GM19324 (cell line): ENCODE results near the gene MIPOL1.
"Not testable (repeated sequence)": the region's sequence is repeated elsewhere in the genome, so short reads cannot be mapped to it uniquely, and the experiment has no call there.

Experiments
- ATAC-seq: cut with Tn5 transposase; IDR thresholded peaks from one replicate; pipeline ENCODE4 v1.9.1; 2021; ENCODE audit warnings: mild to moderate bottlenecking, moderate library complexity; ENCODE audit not compliant: unreplicated experiment, low FRiP score

The MIPOL1 gene, protein sequence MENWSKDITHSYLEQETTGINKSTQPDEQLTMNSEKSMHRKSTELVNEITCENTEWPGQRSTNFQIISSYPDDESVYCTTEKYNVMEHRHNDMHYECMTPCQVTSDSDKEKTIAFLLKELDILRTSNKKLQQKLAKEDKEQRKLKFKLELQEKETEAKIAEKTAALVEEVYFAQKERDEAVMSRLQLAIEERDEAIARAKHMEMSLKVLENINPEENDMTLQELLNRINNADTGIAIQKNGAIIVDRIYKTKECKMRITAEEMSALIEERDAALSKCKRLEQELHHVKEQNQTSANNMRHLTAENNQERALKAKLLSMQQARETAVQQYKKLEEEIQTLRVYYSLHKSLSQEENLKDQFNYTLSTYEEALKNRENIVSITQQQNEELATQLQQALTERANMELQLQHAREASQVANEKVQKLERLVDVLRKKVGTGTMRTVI

DNA sequence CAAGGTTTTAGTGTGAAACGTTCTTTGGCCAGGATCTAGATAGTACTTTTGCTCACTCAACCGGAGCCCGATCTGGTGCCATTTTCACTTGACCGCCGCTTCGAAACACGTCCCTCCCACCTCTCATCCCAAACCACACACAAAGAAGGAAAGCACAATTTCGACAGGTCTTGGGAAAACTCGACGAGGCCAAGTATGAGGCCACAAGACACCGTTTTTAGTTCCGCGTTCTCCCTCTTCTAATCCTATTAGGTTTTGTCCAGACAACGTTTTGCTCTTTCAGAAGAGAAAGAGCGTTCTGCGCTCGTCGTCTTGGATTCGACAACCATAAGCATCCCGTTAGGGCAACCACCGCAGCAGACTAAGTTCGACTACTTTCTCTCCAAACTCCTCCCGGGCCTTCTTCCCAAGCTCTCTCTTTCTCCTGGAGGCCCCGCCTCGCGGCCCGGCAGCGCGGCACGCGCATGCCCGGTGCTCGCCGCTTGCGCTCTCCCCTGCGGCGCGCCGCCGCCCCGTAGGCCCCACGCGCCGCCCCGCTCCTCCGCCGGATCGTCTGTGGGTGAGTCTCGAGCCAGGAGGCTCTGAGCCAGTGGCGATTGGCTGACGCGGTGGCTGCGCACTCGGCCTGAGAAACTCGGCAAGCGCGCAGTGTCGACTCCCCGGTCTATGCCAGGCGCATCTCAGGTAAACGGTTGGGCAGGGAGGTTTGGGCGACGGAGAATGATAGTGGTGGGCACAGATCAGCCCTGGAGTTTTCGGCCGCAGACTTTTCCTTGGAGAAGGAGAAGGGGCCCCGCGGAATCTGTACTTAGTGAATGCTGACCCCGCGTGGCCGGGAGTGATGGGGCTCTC, at the start of gene MIPOL1:
TSS of gene MIPOL1 (plus strand) at position 517 of the 852 bp plus-strand sequence. CDS start 49,952 bp downstream, outside the sequence.
- no peak for ATAC-seq

DNA sequence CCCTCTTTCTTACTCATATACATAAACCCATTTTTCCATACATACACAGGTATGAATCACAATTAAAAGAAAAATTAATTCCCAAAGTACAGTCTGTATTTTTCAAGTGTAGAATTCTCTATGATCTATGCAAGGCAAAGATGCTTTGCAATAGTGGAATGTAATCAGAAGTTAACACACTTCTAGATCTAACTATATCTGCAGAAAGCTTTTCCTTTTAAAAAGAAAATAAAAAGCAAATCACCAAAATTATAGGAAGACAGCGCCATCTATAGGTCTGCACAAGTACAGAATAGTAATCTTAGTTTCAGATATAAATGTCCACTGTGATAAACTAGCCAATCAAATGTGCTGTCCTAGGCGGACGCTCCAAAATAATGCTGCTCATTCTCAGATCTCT, 47.3 kb upstream of the MIPOL1 start:
- ATAC-seq = no peak

DNA sequence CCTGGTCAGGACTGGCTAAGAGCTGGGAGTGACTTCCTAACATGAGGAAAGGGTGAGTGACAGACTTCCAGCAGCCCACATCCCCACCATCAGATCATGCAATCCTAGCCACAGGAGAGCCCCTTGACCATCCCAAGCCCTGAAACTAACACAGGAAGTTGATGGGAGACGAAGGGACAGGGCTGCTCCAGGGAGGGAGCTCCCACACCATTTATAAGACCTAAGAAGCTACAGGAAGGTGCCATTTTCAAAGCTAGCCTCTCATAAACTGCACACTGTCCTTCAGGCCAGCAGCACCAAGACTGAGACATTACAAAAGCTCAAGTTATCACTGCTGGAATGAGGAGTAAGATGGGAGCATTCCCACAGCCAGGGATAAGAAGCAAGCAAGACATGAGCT, 44.7 kb upstream of the MIPOL1 start:
- ATAC-seq = no peak

DNA sequence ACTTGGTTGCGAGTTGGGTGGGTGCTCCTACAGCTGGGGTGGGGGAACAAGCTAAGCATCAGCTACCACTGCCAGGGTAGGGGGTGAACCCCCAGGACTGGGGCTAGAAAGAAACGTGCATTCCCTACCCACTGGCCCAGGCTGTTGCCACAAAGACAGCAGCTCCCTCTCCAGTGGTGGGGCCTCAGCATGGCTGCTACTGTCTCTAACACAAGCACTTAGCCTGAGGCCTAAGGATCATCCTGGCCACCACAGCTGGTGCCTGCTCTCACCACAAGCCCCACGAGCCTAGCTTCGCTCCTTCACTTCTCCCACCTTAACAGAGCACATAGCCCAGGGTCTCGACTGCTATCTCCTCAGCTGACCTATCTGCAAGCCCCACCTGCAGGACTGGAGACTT, 44.3 kb upstream of the MIPOL1 start:
- no peak for ATAC-seq

DNA sequence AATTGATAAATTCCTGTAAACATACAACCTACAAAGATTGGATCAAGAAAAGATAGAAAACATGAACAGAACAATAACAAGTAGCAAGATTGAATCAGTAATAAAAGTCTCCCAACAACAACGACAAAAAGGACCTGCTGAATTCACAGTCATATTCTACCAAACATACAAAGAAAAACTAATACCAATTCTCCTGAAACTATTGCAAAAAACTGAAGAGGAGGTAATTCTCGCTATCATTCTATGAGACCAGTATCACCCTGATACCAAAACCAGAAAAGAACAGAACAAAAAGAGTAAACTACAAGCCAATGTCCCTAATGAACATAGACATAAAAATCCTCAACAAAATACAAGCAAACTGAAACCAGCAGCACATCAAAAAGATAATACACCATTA, 39.8 kb upstream of the MIPOL1 start:
- no peak for ATAC-seq

DNA sequence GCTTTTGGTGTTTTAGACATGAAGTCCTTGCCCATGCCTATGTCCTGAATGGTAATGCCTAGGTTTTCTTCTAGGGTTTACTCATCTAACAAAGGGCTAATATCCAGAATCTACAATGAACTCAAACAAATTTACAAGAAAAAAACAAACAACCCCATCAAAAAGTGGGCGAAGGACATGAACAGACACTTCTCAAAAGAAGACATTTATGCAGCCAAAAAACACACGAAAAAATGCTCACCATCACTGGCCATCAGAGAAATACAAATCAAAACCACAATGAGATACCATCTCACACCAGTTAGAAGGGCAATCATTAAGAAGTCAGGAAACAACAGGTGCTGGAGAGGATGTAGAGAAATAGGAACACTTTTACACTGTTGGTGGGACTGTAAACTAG, 35.4 kb upstream of the MIPOL1 start:
- ATAC-seq = not testable (repeated sequence)

DNA sequence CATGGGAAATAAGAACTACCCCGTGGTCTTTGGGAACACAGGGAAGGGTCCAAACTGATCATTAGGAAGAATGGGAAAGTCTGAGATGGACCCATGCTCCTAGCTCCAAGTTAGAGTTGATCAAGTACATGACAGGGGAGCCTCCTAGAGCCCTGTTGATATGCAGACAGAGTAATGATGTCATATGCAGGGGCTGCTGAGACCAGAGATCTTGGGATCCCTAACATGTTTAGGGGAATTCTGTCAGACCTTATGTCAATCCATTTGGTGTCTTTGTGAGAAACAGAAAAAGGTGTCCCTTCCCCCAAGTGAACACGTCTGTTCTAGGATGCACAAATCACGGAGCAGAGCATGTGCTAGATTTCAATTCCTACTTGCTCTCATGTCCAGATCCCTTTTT, 31.9 kb upstream of the MIPOL1 start:
- no peak for ATAC-seq

DNA sequence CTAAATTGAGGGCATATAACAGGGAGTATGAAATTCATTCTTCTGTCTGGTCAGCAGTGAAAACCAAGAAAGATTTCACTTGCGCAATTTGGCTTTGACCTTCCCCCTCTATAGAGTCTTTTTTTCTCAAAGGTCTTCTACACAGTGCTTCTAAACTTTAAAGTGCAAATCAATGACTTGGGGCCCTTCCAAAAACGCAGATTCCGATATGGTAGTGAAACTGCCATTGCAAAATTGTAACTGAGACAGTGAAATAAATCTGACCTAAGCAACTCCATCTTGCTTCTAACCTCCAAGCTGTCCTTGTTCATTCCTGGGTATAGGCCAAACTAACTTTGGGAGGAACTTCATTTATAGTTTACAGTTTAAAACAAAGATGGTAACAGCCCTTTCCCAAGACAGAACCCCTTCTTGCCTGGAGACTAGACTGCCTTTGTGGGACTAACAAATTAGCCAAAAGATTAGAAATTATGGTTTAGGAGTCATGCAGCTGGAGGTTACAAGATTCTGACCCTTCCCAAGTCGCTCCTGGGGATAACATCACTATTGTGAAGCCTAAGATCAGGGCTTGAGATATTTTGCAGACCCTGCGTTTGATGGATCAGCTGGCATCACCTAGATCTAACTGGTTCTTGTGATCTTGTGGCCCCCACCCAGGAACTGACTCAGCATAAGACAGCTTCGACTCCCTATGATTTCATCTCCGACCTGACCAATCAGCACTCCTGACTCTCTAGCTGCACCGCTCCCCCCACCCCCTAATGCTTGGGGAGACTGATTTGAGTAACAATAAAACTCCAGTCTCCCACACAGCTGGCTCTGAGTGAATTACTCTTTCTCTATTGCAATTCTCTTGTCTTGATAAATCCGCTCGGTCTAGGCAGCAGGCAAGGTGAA, 30.3 kb upstream of the MIPOL1 start:
- no peak for ATAC-seq

DNA sequence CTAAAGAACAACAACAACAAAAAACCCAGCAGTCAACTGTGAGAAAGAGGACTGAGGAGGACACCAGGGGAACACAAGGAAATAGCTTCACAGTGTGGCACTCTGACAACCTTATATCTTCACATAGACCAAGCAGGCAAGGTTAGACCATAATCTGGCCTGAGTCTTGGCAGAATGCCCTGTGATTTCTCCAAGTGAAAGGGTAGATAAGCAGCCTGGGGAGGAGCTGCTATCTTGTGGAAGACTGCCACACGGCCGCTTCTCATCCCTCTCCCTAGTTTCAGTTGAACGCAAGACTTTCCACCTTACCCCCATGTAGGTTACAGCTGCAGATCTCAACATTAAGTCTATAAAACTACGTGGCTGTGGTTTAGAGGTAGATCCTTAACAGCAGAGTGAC, 29.0 kb upstream of the MIPOL1 start:
- ATAC-seq = no peak

DNA sequence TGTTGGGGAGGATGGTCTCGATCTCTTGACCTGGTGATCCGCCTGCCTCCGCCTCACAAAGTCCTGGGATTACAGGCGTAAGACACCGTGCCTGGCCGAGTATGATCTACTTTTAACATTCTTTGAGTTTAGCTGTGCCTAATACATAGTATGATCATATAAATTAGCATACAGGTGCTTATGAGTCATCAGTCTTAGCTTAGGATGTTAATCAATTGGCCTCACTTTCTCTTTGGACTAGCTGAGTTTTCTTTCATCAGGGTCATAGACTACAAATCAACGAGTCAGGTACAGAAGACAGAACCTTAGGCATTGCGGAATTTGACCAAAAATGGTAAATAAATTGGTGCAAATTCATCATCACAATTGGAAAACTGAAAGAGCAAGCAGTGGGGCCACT, 27.5 kb upstream of the MIPOL1 start:
- no peak for ATAC-seq

DNA sequence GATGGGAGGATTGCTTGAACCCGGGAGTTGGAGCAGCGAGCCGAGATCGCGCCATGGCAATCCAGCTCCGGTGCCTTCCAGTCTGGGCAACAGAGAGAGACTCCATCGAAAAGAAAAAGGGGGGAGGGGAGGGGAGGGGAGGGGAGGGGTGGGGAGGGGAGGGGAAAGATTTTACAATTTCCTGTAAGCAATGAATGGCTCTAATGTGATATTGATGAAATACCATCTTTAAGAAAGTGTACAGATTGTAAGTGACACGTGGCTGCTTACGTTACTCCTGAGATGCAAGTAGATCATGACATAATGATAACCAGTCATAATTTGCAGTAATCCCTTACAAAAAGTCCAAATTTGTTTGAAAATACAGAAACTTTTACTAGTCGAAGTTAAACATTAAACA, 26.7 kb upstream of the MIPOL1 start:
- ATAC-seq = no peak

DNA sequence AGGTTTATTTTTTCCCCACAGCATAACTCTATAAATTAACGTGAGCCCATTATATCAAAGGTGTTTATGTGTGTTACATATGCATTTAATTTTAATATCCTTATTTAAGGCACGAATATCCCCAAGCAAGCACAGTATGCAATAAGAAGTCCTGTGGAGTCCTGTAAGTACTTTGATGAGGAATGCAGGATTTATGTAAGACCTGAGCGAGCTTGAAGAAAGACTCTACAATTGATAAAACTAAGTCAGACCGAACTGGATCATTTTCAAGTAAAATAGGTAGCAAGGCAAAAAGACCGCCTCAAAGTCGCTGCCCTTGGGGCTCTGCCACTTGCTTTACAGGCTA, 26.1 kb upstream of the MIPOL1 start:
- no peak for ATAC-seq

DNA sequence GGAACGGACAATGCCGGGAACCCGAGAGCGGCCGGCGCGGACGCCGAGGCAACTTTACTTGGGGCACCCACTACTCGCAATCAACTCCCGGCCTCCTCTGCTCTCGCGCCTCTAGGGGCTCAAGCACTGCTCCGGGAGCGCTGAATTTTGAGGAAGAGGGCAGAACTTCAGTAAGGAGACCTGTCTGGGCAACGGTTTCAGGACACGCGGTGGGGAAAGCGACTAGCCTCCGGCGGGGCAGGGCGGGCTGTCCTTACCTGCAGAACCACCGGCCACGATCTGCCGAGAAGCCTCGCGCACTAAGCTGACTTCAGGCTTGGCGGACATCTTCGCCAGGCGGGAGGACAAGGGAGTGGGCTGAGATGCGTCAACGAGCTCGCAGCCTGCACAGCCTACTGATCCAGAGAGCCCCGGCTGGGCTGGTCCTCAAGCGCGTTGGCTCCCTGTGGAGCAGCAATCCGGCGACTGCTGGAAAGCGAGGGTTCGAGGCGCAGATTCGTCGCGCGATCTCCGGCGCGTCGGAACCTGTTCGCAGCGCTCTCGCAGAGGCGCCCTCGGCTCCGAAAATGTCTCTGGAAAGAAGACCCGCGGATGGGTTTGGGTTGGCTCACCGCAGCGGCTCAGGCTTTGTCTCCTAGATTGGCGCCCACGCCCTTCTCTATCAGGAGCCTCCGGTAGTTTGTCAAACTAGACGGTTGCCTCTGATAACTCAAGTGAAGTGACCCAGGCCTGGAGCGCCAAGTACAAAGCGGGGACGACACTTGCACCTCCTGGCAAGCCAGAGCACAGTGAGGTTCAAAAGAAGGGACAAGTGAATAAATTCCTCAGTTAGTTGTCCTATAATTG, 25.5 kb upstream of the MIPOL1 start, which contains the start of gene SLC25A21:
TSS of gene SLC25A21 (minus strand) at position 583 of the 846 bp plus-strand sequence.
- no peak for ATAC-seq

DNA sequence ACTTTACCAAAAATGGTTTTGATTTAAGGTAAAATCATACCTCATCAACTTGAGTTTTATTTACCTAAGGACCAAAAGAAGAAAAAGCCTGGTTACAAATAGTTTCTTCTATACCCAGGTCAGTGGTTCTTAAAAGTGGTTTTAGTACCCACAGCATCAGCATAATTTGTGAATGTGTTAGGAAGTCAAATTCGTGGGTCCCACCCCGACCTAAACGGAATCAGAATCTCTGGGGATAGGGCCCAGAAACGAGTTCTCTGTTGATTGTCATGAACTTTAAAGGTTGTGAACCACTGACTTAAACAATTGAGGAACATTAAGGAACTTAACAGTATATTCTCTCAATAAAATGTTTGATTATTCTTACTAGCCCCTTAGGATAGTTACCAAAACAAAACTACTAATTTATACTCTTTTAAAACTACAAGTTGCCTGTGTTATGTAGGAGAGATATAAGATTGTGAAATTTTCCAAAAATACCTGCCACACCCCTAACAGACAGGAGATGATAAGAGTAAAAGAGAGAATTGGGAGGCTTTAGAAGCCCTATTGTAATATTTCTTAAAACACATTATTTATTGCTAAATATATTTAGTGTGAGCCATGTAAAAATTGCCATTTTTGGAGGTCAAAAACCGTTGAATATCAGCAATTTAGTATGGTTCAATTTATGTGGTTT, 24.7 kb upstream of the MIPOL1 start:
- ATAC-seq = no peak

DNA sequence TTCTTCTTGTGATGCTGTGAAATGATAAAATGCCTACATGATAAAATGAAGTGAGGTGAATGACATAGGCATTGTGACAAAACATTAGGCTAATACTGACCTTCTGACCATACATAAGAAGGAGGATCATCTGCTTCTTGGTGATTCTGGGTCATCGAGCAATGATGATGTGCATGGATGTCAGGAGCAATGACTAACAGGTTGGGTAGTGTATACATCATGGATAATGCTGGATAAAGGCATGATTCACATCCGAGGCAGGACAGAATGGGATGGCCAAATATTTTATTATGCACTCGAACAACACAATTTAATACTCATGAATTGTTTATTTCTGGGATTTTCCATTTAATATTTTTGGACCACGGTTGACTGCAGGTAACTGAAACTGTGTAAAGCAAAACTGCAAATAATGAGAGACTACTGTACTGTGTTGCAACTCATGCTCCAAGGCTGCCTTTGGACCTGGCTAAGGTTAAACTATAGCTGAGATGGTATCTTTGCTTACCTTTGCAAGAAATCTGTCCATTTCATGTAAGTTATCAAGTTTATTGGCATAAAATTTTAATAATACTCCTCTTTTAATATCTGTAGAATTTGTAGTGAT, 17.7 kb upstream of the MIPOL1 start:
- ATAC-seq = no peak

DNA sequence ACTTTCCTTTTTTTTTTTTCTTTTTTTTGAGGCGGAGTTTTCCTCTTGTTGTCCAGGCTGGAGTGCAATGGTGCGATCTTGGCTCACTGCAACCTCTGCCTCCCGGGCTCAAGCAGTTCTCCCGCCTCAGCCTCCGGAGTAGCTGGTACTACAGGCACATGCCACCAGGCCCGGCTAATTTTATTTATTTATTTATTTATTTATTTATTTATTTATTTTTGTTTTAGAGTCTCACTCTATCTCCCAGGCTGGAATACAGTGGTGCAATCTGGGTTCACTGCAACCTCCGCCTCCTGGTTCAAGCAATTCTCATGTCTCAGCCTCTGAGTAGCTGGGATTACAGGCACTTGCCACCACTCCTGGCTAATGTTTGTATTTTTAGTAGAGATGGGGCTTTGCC, 16.9 kb upstream of the MIPOL1 start:
- not testable (repeated sequence) for ATAC-seq

DNA sequence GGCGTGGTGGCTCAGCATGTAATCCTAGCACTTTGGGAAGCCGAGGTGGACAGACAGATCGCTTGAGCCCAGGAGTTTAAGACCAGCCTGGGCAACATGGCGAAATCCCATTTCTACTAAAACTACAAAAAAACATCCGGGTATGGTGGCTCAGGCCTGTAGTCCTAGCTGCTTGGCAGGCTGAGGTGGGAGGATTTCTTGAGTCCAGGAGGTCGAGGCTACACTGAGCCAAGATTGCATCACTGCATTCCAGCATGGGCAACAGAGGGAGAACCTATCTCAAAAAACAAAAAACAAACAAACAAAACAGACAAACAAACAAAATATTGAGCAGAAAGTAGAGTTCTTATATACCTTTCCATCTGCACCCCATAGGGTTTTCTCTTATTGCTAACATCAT, 16.3 kb upstream of the MIPOL1 start:
- ATAC-seq = no peak

DNA sequence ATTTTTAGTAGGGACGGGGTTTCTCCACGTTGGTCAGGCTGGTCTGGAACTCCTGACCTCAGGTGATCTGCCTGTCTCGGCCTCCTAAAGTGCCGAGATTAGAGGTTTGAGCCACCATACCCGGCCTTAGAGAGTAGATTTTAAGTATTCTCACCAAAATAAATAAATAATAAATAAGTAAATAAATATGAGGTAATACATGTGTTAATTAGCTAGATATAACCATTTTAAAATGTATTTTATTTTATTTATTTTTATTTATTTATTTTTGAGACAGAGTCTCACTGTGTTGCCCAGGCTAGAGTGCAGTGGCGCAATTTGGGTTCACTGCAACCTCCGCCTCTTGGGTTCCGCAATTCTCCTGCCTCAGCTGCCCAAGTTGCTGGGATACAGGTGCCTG, 13.2 kb upstream of the MIPOL1 start:
- not testable (repeated sequence) for ATAC-seq

DNA sequence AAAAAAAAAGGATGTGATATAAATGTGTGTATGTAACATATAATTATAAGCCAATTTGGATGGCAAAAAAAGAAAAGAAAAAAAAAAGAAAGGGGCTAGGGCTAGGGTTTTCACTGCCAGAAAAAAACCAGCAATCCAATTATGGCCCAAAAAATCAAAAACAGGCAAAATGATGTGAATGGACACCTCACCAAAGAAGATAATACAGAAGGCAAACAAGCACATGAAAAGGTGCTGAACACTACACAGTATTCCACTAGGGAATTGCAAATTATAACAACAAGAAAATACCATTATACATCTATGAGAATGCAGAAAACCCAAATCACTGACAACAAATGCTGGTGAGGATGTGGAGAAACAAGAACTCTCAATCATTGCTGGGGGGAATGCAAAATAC, 12.1 kb upstream of the MIPOL1 start:
- ATAC-seq = no peak
